Kidney (tissue), 14 donors: ENCODE measurements around the gene HNRNPA1L2. TPM values are rescaled to one million over a fixed set of nuclear protein-coding genes. Genes with fewer than 3 reads are reported as not detected.
"Not testable (repeated sequence)": the region's sequence is repeated elsewhere in the genome, so short reads cannot be mapped to it uniquely, and the experiment has no call there.

Source experiments
- DNase-seq, 5 donors: peaks; one replicate each; pipeline ENCODE4 v3.0.0-alpha.2; 2013 to 2020
- FAIRE-seq: peaks from 2 replicates; lab custom pipeline; 2012; peaks lifted over from hg19 to GRCh38; lab: Jason Lieb, UNC
- H3K27ac ChIP-seq, 2 donors: one replicate each; pipeline ENCODE4 v1.7.0; 2013; ENCODE audit warnings: low read depth in 2 of 2, low read length in 2 of 2, inconsistent platforms in 1 of 2
- H3K27me3 ChIP-seq: one replicate; pipeline ENCODE4 v1.7.1; 2013; ENCODE audit warnings: low read length, inconsistent platforms; ENCODE audit not compliant: control insufficient read depth, insufficient read depth
- H3K36me3 ChIP-seq, 3 donors: one replicate each; pipeline versions ENCODE4 v1.7.0 to v1.7.1; 2013; ENCODE audit warnings: low read length in 3 of 3, control low read depth in 1 of 3, inconsistent platforms in 1 of 3; ENCODE audit not compliant: insufficient read depth in 3 of 3, control insufficient read depth in 2 of 3
- H3K4me1 ChIP-seq, 3 donors: one replicate each; pipeline versions ENCODE4 v1.7.0 to v1.7.1; 2013; ENCODE audit warnings: low read length in 3 of 3, inconsistent platforms in 1 of 3, low read depth in 1 of 3; ENCODE audit not compliant: control insufficient read depth in 2 of 3, insufficient read depth in 2 of 3
- H3K4me3 ChIP-seq, 3 donors: one replicate each; pipeline versions ENCODE4 v1.7.0 to v1.8.1; 2013; ENCODE audit warnings: low read length in 3 of 3, control low read depth in 1 of 3, inconsistent platforms in 1 of 3
- H3K9ac ChIP-seq, 3 donors: one replicate each; pipeline versions ENCODE4 v1.7.0 to v1.7.1; 2013; ENCODE audit warnings: low read length in 3 of 3, control low read depth in 1 of 3, inconsistent platforms in 1 of 3
- H3K9me3 ChIP-seq, 3 donors: one replicate each; pipeline versions ENCODE4 v1.7.0 to v1.7.1; 2013; ENCODE audit warnings: low read length in 3 of 3, control low read depth in 1 of 3, inconsistent platforms in 1 of 3; ENCODE audit not compliant: control insufficient read depth in 2 of 3, insufficient read depth in 1 of 3
- intact Hi-C: fragments of 100-400 bp; cut with DNase I; formaldehyde crosslinking; loops from one replicate; pipeline ENCODE4 v1.11.1; 2022
- polyA plus RNA-seq: library from polyadenylated mRNA; stranded (reverse); fragments of 350-450 nt; fragmentation: Illumina TruSeq; extraction: RNeasy Lipid Tissue Mini Kit (QIAGEN cat#74804); gene quantifications from one replicate; pipeline ENCODE4 v1.2.3, GENCODE V29; 2014; ENCODE audit warnings: low read depth, low replicate concordance; ENCODE audit not compliant: insufficient read depth
- total RNA-seq: library from RNA; stranded (reverse); fragmentation: NEBNext Ultra II Directional; extraction: Animal tissue kit (Norgen Biotek cat#: 25700); gene quantifications from one replicate; pipeline ENCODE4 v1.2.1, GENCODE V29; 2021
- TF ChIP-seq, protein P1 (sequence below): IDR thresholded peaks from 3 replicates; pipeline ENCODE4 v1.5.1; 2012; ENCODE audit warnings: mild to moderate bottlenecking, moderate library complexity, borderline replicate concordance; ENCODE audit not compliant: insufficient read depth; ENCODE audit errors: extremely low read depth
- donor health status: control.
- donor health status: control.
- donor health status: control.
- donor health status: control.
- donor health status: control.
- donor health status: DM: yes; HTN: yes; CAD: no.
- donor health status: Normal renal cell carcinoma (clear cell type).

Gene HNRNPA1L2
- total and polyA plus RNA-seq, 2 donors from 2014 or later: 8.9 to 9.3 TPM

DNA sequence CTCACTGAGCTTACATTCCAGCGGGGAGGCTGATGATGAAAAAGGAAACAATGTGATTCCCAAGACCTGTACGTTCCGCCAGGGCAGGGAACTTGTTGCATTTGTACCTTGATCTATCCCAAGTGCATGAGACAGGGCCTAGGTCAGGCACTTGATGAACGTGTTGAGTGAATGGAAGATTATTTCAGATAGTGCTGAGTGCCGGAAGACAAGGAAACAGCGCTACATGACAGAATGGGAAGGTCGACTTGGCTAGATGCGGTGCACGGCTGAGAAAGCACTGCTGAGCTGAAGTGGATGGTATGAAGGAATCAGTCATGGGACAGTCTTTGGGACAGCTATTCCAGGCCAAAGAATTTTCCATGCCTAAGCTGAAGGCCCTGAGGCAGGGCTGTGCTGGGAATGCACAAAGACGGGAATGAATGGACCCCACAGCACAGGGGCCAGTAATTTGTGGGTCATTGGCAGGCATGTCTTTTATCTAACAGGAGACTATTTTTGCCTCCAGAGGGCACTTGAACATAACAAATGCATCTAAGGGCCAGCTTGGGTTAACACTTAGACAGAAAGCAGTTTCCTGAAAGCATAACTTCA is 33.1 kb upstream of the HNRNPA1L2 start:
- H3K4me3 ChIP-seq, intact Hi-C loops, H3K4me1 ChIP-seq, H3K36me3 ChIP-seq, H3K9me3 ChIP-seq, H3K9ac ChIP-seq, H3K27me3 ChIP-seq, H3K27ac ChIP-seq: not testable (repeated sequence)
- DNase-seq (peak in 2 of 5 donors; percentile 46 to 67), FAIRE-seq (peak; percentile 35)
- TF ChIP-seq, protein P1, sequence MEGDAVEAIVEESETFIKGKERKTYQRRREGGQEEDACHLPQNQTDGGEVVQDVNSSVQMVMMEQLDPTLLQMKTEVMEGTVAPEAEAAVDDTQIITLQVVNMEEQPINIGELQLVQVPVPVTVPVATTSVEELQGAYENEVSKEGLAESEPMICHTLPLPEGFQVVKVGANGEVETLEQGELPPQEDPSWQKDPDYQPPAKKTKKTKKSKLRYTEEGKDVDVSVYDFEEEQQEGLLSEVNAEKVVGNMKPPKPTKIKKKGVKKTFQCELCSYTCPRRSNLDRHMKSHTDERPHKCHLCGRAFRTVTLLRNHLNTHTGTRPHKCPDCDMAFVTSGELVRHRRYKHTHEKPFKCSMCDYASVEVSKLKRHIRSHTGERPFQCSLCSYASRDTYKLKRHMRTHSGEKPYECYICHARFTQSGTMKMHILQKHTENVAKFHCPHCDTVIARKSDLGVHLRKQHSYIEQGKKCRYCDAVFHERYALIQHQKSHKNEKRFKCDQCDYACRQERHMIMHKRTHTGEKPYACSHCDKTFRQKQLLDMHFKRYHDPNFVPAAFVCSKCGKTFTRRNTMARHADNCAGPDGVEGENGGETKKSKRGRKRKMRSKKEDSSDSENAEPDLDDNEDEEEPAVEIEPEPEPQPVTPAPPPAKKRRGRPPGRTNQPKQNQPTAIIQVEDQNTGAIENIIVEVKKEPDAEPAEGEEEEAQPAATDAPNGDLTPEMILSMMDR: peak; percentile 47

DNA sequence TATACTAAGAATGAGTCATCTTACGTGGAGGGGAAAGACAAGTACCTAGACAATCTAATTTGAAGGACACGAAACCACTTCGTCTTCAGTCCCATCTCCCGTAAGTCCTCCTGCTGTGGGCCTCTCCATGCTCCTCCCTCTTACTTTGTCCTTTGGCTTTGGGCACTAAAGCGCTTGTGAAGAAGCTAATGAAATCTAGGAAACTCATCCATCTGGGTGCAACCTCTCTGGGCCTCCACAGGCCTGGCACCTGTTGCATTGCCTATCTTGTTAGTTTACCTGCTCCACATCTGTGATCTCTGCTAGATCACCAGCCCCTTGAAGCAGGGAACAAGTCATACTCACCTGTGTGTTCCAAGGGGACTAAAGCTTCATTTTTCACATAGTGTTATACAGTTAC is 32.1 kb upstream of the HNRNPA1L2 start:
- H3K27ac ChIP-seq, FAIRE-seq, intact Hi-C loops, H3K9ac ChIP-seq, H3K36me3 ChIP-seq, H3K4me1 ChIP-seq, H3K27me3 ChIP-seq, H3K9me3 ChIP-seq, H3K4me3 ChIP-seq, DNase-seq: not testable (repeated sequence)

DNA sequence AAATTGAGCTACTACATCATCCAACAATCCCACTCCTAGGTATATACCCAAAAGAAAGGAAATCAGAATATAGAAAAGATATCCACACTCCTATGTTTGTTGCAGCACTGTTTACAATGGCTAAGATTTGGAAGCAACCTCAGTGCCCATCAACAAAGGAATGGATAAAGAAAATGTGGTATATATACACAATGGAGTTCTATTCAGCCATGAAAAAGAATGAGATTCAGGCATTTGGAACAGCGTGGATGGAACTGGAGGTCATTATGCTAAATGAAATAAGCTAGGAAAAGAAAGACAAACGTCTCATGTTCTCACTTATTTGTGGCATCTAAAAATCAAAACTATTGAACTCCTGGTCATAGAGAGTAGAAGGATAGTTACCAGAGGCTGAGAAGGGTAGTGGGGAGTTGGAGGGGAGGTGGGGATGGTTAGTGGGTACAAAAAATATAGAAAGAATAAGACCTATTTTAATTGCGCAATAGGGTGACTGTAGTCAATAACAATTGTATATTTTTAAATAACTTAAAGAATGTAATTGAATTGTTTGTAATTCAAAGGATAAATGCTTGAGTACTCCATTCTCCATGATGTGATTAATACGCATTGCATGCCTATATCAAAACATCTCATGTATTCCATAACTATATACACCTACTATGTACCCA is 27.0 kb upstream of the HNRNPA1L2 start:
- FAIRE-seq (no peak), DNase-seq (no peak)
- Histone ChIP-seq H3K27me3 (no peaks in the 10 kb centered on the region), H3K27ac (no peak overlapping the region), H3K4me1 (peaks cover 0 to 5% (median 0%) of the 10 kb centered on the region in 3 donors), H3K4me3 (no peak overlapping the region), H3K9ac (no peak overlapping the region), H3K36me3 (no peaks in the 10 kb centered on the region), H3K9me3 (no peaks in the 10 kb centered on the region)
- intact Hi-C loops: no loop called here
- TF ChIP-seq, protein P1: no peak

DNA sequence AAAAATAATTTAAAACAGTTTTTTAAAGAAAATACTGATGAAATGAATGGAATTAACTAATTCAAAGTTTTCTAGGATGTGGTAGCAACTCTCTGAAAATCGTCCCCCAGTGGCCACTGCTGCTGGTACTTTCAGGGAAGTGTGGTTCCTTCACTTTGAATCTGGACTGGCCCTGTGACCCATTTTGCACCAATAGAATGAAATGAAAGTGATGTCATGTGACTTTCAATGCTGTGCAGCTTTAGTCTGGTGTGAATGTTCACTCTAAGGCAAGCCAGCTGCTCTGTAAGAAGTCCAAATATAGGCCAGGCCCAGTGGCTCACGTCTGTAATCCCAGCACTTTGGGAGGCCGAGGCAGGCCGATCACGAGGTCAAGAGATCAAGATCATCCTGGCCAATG is 26.4 kb upstream of the HNRNPA1L2 start:
- Histone ChIP-seq H3K27ac (no peak overlapping the region), H3K4me3 (no peak overlapping the region)
- FAIRE-seq: no peak

More for the DNA sequence above, 26.4 kb upstream of the HNRNPA1L2 start:
- no peak for DNase-seq
- no peak overlapping the region for H3K9ac ChIP-seq
- TF ChIP-seq, protein P1: no peak
- no peaks in the 10 kb centered on the region for H3K27me3 ChIP-seq
- no peaks in the 10 kb centered on the region for H3K9me3 ChIP-seq
- peaks cover 0 to 5% (median 0%) of the 10 kb centered on the region in 3 donors for H3K4me1 ChIP-seq
- intact Hi-C loops: no loop called here
- H3K36me3 ChIP-seq: no peaks in the 10 kb centered on the region
